GM12864 (cell line): ENCODE data around the gene PLCG1.

Source experiments
- DNase-seq: peaks from one replicate; pipeline ENCODE4 v3.0.0-alpha.2; 2011; ENCODE audit warnings: low read depth
- H3K4me3 ChIP-seq: 2 replicates; pipeline ENCODE4 v1.5.1; 2011; ENCODE audit warnings: mild to moderate bottlenecking, low read depth, low read length, control low read depth
- TF ChIP-seq, protein P1 (sequence below): IDR thresholded peaks from 2 replicates; pipeline ENCODE4 v1.5.1; 2011; ENCODE audit warnings: low read depth, mild to moderate bottlenecking, moderate library complexity, low read length, control low read depth, inconsistent platforms; ENCODE audit errors: missing control alignments

The PLCG1 gene

DNA sequence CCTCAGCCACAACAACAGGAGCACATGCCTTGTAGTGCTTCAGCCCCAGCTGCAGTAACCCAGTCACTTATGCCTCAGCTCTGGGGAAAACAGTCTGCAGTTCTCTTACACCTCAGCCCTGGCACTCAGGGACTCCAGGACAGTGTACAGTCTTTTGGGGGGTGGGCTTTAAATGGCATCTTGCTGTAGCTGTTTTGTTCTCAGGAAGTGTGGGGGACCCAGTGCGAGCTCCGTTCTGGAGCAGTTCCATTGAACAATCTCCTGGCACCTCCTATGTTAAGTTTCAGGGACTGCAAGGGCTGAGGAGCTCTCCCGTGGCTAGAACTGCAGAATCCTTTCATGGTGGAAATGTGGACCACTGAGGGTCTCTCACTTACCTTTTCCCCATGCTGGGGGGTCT is 55.2 kb downstream of the PLCG1 start:
- H3K4me3 ChIP-seq: no peak overlapping the region
- DNase-seq: no peak
- TF ChIP-seq, protein P1, sequence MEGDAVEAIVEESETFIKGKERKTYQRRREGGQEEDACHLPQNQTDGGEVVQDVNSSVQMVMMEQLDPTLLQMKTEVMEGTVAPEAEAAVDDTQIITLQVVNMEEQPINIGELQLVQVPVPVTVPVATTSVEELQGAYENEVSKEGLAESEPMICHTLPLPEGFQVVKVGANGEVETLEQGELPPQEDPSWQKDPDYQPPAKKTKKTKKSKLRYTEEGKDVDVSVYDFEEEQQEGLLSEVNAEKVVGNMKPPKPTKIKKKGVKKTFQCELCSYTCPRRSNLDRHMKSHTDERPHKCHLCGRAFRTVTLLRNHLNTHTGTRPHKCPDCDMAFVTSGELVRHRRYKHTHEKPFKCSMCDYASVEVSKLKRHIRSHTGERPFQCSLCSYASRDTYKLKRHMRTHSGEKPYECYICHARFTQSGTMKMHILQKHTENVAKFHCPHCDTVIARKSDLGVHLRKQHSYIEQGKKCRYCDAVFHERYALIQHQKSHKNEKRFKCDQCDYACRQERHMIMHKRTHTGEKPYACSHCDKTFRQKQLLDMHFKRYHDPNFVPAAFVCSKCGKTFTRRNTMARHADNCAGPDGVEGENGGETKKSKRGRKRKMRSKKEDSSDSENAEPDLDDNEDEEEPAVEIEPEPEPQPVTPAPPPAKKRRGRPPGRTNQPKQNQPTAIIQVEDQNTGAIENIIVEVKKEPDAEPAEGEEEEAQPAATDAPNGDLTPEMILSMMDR: no peak

DNA sequence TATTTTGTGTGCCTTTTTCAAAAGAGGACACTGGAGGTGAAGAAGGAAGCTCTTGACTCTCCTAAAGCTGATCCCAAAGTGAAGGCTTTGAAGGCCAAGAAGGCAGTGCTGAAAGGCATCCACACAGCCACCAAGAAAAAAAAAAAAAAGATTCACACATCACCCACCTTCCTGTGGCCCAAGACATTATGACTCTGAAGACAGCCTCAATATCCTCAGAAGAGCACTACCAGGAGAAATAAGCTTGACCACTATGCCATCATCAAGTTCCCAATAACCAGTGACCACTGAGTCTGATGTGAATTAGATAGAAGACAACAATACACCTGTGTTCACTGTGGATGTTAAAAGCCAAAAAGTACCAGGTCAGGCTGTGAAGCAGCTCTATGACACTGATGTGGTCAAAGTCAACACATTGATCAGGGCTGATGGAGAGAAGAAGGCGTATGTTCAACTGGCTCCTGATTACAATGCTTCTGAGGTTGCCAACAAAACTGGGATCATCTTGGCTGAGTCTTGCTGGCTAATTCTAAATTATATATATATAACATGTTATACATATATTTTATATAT is 59.4 kb downstream of the PLCG1 start:
- DNase-seq: no peak
- no peak overlapping the region for H3K4me3 ChIP-seq
- TF ChIP-seq, protein P1: no peak

DNA sequence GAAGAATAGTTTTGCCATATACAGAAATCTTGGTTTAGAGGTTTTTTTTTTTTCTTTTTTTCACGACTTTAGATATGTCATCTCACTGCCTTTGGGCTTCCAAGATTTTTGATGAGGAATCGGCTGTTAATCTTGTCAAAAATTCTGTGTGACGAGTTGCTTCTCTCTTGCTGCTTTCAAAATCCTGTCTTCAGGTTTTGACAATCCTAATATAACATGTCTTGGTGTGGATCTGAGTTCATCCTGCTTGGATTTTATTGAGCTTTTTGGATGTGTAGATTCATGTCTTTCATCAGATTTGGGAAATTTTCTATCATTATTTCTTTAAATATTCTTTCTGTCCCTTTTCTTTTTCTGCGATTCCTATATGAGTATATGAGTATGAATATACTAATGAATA is 61.1 kb downstream of the PLCG1 start:
- TF ChIP-seq, protein P1: no peak
- no peak overlapping the region for H3K4me3 ChIP-seq
- DNase-seq: no peak

DNA sequence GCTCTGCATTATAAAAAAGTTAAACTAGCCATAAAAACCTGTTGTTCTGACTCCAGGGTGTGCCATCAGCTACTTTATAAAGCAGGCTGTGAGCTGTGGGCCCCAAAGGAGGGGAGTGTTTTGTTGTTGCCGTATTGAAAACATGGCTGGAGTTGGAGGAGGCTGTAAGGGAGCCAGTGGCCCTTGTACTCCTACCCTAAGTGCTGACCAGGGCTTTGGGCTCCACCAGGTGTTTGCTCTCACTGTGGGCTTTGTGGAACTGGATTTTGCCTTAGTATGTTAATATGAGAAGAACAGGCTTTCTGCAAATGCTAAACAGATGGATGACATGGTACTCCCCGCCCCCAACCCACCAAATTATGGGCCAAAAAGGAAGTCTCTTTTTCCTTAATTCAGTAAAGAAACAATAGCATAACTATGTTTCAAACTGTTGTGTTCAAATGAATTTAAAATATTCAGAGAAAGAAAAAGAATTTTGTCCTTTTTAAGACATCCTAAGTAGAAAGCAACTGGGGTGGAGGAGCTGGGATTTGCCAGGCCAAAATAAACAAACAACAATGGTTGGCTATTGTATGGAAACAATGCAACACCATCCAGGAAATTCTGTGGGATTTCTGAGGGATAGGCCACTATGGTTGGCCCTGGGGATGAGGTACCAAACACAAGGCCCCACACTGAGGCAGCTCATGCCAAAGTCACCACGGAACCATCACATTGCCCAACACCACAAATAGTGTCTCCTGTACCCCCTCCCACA is 63.3 kb downstream of the PLCG1 start:
- no peak for DNase-seq
- H3K4me3 ChIP-seq: no peak overlapping the region
- TF ChIP-seq, protein P1: no peak

DNA sequence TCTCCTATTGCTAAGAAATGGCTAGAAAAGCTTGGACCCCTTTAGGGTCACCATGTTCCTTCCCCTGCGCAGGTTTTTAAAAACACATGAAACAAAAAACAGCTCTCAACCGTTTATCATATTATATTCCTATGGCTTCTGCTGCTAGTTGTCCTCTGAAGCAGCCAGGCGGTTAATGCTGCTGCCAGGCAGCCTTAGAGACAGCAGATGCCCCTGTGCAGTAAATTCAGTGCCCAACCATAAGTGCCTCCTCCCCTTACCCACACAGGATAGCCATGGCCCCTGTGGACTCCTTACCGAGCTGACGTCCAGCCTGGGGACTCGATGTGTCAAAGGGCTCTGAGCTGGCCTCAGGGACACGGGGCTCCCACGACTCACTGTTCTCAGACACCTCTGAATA is 64.4 kb downstream of the PLCG1 start:
- DNase-seq: no peak
- TF ChIP-seq, protein P1: no peak
- no peak overlapping the region for H3K4me3 ChIP-seq

DNA sequence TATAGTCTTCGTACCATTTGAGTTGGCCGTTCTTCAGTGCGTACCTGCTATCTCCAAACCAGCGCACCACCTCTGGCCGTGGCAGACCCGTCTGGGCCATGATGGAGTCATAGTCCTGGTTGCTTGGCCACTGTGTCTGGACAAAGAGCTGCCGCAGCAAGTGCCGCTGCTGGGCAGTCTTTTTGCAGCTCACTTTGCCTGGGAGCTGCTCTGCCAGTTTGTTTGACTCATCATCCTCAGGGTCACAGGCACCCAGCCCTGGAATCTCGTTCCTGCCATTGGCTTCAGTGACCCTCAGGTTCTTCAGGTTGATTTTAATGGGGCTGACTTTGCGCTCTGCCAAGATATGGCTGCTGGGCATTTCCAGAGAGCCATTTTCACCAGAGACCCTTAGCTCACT is 65.1 kb downstream of the PLCG1 start:
- no peak overlapping the region for H3K4me3 ChIP-seq
- TF ChIP-seq, protein P1: no peak
- no peak for DNase-seq

DNA sequence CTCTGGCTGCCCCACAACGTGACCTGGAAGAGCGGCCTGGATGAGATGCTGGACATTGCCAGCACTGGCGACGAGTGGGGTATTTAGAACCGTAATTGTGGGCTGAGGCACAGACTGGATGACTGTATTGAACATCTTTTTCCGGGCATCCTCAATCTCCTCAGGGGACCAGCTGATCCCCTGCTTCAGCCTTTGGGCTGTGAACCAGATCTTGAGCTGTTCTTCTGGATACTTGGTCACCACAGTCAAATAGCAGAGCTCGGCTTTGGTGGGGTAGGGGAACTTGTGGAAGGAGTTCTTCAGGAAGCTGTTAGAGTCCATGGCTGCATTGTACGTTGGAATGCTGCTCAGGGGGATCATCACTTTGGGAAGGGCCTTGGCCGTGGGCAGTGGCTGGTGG is 66.3 kb downstream of the PLCG1 start:
- TF ChIP-seq, protein P1: no peak
- no peak for DNase-seq
- no peak overlapping the region for H3K4me3 ChIP-seq
